GM21515 (cell line): Measurements from ENCODE around the gene NR4A2.
A peak's percentile ranks its signal among the peaks of the same experiment; 100 is the strongest.

Source experiments
- ATAC-seq: cut with Tn5 transposase; IDR thresholded peaks from one replicate; pipeline ENCODE4 v1.9.1; 2021; ENCODE audit not compliant: unreplicated experiment

NR4A2 gene

DNA sequence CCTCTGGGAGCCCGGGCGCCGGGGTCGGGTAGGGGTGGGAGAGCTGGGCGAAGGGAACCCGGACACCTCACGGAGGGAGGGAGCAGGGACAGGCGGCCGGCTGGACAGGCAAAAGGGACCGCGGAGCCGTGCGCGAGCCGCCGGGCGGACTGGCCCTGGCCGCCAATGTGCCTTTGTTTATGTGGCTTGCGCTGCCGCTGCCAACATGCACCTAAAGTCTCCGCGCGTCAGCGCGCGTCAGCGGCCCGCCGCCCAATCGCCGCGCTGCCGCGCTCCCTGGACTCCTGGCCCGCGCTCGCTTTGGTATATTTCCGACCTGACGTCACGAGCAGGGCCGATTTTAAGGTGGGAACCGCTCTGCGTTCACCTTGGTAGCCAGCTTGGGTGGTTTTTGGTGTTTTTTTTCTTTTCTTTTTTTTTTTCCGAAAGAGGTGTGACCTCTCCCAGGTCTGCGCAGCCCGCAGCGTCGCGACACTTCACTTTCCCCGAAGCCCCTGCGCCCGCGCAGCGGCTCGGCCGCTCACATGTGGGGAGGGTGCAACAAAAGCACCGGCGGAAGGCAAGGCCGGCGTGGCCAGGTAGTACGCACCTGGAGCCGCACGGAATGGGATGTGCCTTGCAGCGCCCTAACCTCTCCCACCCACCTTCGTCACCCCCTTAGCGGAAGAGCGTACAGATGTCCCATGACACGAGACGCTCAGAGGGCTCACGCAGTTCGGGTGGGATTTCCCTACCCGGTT is at the start of gene NR4A2:
Gene NR4A2 (minus strand): TSS at position 188 of the 740 bp plus-strand sequence. CDS start 2,535 bp downstream, outside the sequence.
- peak; percentile 72 for ATAC-seq

GRCh38 chr2:156380117-156380645 is 47.7 kb upstream of the NR4A2 start:
- peak; percentile 92 for ATAC-seq

DNA sequence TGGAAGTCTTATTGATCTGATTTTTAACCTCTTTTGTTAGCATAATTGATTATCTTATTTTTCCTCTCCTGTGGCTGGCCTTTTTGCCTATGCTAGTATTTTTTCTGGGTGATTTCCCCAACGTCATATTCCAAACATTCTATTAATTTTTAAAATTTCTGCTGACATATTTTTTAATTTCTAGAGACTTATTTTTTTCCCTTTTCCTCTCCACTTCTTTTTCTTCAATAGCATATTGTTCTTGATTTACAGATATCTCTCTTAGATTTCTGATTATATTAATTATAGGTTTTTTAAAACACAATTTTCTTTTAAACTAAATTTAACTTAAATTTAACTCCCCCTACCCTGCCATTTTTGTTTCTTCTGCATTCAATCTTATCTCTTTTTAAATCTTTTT is 47.2 kb upstream of the NR4A2 start:
- no peak for ATAC-seq

GRCh38 chr2:156379071-156379470 is 46.5 kb upstream of the NR4A2 start:
- no peak for ATAC-seq

DNA sequence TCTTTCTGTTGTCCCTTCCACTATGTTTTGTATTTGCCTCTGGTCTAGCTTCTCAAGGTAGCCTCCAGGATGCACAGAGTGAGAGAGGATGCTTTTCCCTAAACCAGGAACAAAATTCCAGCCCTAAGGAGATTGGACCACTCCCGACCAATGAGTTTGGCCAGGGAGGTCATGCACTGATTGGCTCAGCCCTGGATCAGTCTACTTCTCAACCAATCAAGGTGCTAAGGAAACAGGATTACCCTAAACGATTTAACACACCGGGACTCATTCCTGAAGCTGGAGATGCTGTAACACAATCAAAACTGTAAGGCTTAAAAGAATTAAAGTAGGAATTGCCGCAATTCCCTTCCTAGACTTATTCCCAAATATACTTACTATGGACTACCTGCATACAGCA is 34.2 kb upstream of the NR4A2 start:
- no peak for ATAC-seq

DNA sequence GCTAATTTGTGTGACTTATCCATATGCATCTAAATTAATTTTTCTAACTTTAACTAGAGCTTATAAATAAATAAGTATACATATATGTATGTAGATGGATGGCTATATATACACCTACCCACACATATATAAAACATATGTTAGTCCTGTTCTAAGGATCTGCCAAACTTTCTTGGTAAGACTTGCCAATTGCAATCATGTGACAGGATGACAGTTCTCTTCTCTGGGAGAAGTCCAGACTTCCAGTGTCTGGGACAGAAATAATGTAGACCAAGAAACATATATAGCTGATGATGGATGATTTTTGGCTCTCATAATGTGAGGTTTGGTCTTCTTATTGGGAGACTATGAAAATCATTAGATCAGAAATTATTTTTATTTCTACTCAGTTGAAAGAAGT is 30.6 kb upstream of the NR4A2 start:
- ATAC-seq: no peak

DNA sequence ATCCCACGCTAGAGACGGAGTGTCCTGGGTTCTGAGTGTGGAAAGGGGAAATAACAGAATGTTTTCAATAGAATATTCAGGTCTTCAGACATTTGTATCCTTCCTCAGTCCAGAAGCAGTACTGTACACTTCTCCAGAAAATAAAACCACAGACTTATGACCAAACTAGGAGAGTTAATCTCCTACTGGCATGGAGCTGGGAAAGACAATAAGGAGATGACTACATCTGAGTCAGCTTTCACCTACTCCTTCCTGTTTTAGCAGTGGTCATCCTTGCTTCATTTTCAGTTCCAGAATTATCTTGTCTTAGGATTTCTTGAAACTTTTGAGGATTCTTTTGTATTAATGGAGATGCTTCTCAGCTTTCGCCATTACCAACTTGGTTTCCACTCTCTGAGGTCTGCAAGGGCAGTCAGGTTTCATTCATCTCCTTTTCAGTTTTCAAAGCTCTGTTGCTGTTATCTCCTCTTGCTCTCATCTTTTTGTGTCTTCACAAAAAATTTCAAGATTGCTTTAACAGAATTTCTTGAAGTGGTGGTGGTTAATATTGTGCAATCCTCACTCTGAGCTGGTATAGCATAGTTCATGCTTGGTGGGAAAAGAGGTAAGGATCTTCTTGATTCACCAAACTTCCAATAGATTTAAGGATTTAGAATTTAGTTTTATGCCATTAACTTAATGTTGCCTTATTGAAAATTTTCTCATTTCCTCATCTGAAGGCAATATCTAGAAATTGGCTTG is 23.7 kb upstream of the NR4A2 start:
- no peak for ATAC-seq

DNA sequence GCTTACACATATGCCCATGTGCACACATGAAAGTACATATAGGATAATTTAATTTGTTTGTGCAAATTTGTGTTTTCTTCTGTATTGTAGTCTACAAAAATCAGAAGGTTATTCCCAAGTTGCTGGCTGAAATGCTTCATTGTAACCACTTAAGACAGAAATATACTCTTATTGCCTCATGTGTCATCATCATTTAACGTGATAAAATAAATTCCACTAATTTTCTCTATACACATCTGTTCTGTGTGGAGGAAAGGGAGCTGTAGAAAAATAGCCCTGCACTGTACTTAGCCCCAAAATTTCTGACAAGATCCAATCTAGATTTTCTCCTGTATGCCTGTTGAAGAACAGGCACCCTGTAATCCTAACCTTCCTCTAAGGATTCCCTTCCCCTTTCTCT is 20.4 kb upstream of the NR4A2 start:
- ATAC-seq: no peak

DNA sequence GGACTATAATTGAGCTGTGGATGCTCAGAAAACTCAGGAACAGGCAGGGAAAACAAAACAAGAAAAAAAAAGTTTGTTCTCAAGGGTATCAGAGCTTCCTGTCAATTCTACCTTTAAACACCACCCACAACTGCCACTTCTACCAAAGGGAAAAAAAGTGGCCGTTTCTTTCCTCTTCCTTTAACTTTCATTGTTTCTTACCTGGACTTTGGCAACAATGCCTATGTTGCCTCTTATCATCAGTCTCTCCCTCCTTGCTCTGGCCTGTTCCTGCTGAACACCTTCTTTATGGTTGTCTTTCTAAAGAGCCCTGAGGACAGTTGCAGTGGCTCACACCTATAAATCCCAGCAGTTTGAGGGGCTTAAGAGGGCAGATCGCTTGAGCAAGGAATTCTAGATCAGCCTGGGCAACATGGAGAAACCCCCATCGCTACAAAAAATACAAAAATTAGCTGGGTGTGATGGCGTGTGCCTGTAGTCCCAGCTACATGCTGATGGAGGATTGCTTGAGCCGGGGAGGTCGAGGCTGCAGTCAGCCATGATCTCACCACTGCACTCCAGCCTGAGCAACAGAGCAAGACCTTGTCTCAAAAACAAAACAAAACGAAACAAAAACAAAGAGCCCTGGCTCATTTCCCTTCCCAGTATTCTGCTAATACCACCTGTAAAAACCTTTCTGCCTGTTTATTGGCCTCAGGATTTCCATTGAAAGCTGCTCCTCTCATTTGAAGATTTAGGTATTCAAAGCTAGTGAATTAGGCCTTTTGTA is 18.0 kb upstream of the NR4A2 start:
- no peak for ATAC-seq

DNA sequence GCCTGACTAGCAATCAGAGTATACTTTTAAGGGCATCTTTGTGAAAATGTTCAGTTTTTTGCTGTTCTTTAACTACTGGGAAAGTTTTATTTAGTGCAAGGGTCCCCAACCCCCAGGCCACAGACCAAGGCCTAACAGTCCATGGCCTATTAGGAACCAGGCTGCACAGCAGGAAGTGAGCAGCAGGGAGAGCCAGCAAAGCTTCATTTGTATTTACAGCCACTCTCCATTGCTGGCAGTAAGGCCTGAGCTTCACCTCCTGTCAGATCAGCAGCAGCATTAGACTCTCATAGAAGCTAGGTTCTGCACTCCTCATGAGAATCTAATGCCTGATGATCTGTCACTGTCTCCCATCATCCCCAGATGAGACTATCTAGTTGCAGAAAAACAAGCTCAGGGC is 17.1 kb upstream of the NR4A2 start:
- no peak for ATAC-seq

DNA sequence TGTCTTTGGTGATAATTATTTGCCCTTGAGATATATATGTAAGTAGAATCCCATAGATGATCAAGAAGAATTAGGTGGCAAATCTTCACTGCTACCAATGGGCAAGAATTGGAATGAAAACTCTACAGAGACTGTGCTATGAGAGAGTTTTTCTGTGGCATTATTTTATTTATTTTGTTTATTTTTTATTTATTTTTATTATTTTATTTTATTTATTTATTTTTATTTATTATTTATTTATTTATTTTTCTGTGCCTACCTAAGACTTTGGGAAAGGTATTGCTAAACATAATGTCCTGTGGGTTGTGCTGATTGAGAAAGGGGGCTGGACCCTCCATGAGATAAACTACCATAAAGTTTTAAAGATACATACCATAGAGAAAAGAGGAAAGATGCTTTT is 16.6 kb upstream of the NR4A2 start:
- no peak for ATAC-seq

DNA sequence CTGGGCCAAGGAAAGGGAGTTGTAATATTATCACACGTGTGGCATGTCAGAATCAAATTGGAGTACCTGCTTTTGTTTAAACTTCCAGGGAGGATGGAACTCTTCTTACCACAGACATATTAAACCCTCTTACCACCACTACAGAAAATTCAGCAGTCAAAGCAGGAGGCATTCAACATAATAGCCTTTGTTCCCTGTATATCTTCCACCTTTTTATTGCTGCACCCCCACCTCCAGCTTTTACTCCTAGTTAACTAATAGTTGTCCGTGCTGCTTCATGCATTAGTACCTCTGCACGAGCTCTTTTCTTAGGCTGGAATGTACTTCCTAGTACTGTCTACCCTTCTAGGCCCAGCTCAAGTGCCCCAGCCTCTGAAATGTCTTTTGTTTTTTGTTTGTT is 14.9 kb upstream of the NR4A2 start:
- no peak for ATAC-seq

DNA sequence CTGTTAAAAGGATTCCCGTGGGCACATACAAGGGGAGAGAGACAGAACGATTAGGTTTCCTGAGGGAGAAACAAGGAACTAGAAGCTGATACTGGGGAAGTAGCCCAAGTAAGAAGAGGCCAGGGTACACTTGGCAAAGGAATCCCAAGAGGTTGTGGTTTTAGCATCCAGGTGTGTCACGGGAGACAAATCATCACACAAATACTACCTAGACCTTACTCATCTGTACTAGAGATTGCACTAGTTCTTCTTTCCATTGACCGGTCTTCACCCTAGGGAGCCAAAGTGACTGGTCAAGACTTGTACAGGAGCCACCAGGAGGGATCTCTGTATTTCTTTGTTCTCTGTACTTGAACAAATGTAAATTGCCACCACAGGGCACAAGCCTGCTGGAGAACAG is 14.2 kb upstream of the NR4A2 start:
- no peak for ATAC-seq

- ATAC-seq: no peak
Observed at GRCh38 chr2:156345582-156345981, 13.1 kb upstream of the NR4A2 start.

- ATAC-seq: no peak
Observed at GRCh38 chr2:156343940-156344301, 11.4 kb upstream of the NR4A2 start.

DNA sequence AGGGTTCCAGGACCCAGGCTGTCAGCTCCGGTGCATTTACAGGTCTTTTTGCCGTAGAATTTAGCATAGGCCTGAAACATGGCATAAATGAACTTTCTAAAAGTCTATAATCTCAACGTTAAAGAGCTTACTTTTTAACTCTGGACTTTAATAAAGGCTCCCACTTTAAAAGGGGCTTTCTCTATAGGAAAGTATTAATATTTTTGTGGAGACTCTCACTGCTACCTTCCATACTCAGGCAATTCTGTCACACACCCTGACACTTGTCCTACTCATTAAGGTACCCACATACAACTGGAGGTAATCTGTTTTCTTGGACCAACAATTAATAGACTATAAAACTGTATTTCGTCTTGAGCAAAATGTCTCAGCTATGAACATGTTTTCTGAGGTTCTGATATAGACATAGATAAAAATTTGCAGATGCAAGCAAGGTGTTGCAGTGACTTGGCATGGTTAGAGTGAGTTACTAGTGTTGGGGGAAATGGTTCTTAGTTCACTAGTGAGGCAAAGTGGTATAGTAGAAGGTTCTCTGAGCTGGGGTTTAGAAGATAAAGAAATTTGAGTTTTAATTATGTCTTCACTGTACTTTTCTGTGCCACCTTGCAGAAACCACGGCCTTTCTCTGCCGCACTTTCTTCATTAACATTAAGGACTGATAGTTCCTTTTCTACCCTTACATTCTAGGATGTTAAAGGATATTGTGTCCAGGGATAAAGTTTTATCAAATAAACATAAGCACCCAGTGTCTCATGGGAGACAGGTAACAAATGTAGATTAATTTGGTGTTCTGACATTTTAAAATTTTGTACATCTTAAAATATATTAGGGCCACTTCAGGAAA is 10.8 kb upstream of the NR4A2 start:
- ATAC-seq: no peak

DNA sequence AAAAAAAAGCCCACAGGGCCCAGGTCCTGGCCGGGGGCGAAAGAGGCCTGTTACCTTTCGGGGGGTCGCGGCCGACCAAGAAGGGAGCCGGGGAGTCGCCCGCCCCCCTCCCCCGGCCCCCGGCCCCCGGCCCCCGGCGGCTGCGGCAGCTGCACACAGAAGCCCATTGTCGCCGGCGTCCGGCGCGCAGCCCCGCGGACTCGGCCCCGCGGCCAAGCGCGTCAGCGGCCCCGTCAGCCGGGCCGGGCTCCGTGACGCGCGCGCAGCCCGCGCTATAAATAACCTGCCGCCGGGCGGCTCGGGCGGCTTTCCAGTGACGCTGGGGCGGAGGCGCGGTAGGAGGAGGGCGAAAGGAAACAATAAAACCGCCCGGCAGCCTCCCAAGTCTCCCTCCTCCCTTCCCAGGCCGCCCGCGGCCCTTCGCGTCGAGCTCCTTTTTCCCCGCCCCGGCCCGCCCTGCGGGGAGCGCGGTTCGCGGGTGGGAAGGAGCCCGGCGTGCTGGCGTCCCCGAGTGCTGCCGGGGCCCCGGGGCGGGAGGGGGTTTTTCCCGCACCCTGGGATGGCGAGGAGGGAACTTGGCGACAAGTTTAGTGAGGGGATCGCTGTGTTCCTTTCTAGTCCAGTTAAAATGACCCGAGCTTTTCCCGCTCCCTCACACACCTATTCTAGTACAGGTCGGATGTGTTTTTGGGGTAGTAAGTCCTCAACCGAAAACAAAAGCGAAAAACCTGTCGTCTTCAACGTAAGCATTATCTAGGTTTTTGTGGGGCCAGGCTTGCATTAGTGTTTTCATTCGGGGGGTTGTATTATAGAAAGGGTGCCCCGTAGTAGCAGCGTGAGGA is 10.0 kb upstream of the NR4A2 start:
- ATAC-seq: peak; percentile 52

DNA sequence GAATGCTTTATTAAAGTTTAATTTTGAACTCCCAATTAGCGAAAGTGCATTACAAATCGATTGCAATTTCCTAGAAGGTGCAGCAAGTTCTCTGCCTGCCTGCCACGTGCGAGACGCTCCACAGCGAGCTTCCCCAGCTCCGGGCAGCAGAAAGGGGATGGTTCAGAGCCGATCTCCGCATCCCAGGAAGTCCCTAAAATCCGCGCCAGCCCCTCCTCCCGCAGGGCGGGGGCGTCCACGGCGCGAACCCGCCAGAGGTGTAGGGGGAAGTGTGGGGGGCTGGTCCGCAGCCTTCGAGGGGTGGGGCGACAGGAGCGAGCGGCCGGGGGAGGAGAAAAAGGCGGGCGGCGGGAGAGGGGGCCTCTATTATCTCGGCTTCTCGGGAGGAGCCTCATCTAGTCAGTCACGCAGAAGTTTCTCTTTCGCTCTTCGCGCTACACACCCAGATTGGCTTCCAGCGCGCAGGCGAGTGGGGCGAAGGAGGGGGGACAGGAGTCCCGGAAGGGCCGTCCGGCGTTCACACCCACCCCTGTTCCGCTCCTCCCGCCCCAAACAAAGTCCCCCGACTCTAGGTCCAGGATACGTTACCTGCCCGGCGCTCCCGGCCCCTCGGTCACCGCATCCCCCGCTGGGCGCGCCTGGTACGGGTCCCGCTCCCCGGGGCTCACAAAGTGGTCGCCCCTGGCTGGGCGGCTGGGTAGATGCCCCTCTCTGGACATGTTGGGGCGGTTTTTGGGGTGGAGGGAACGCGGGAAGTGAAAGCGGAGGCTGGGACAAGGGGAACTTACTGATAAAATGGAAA is 9.1 kb upstream of the NR4A2 start:
- peak; percentile 82 for ATAC-seq
